GM19351 (cell line): ENCODE data around the gene CYP4F22.
"Not testable (repeated sequence)": the region's sequence is repeated elsewhere in the genome, so short reads cannot be mapped to it uniquely, and the experiment has no call there.

Source experiments
- ATAC-seq: cut with Tn5 transposase; IDR thresholded peaks from one replicate; pipeline ENCODE4 v1.9.1; 2021; ENCODE audit warnings: mild to moderate bottlenecking, moderate library complexity; ENCODE audit not compliant: unreplicated experiment

CYP4F22 gene

GRCh38 chr19:15533522-15533830 lies 25.2 kb downstream of the CYP4F22 start:
- ATAC-seq = not testable (repeated sequence)

- no peak for ATAC-seq
Observed at GRCh38 chr19:15534957-15535864, 26.9 kb downstream of the CYP4F22 start.

GRCh38 chr19:15536350-15536749 lies 28.0 kb downstream of the CYP4F22 start:
- ATAC-seq = no peak

GRCh38 chr19:15538774-15539173 lies 30.4 kb downstream of the CYP4F22 start:
- ATAC-seq = no peak

GRCh38 chr19:15539638-15540037 lies 31.3 kb downstream of the CYP4F22 start:
- ATAC-seq = no peak

- ATAC-seq = no peak
Observed at GRCh38 chr19:15540435-15540834, 32.1 kb downstream of the CYP4F22 start.

- ATAC-seq = no peak
Observed at GRCh38 chr19:15544283-15544682, 36.0 kb downstream of the CYP4F22 start.

- no peak for ATAC-seq
Observed at GRCh38 chr19:15544970-15545369, 36.6 kb downstream of the CYP4F22 start.

- ATAC-seq = no peak
Observed at GRCh38 chr19:15548648-15549047, 40.3 kb downstream of the CYP4F22 start.

GRCh38 chr19:15549581-15549980 lies 41.3 kb downstream of the CYP4F22 start:
- no peak for ATAC-seq

- no peak for ATAC-seq
Observed at GRCh38 chr19:15550273-15550672, 41.9 kb downstream of the CYP4F22 start.

GRCh38 chr19:15550929-15551292 lies 42.6 kb downstream of the CYP4F22 start:
- ATAC-seq = no peak

- ATAC-seq = no peak
Observed at GRCh38 chr19:15551293-15552004, 43.1 kb downstream of the CYP4F22 start.

- no peak for ATAC-seq
Observed at GRCh38 chr19:15555021-15555420, 46.7 kb downstream of the CYP4F22 start.

GRCh38 chr19:15555759-15556633 lies 47.7 kb downstream of the CYP4F22 start:
- peak; percentile 62 for ATAC-seq

- ATAC-seq = no peak
Observed at GRCh38 chr19:15556634-15557181, 48.4 kb downstream of the CYP4F22 start.

- ATAC-seq = no peak
Observed at GRCh38 chr19:15557223-15557622, 48.9 kb downstream of the CYP4F22 start.

- ATAC-seq = no peak
Observed at GRCh38 chr19:15562145-15562544, 53.8 kb downstream of the CYP4F22 start.

GRCh38 chr19:15562861-15563260 lies 54.5 kb downstream of the CYP4F22 start:
- ATAC-seq = no peak

- no peak for ATAC-seq
Observed at GRCh38 chr19:15563325-15563794, 55.0 kb downstream of the CYP4F22 start.

- no peak for ATAC-seq
Observed at GRCh38 chr19:15563931-15564330, 55.6 kb downstream of the CYP4F22 start.
